ENCODE measurements around the gene CNOT9.

The CNOT9 gene

DNA sequence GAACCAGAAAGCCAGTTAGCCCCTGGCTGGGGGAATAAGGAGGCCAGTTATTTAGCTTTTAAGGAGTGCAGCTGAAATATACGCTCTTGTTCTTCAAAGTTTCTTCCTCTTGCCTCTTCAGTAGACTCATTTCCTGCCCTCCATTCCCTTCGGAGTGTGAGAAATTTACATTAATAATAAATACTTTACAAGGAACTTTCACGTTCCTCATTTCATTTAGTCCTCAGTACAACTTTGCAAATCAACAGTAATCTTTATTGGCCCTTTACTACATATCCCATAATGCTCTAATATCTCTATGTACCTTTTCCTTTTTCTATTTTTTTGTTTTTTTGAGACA is 54.7 kb downstream of the CNOT9 start:
- H3K27me3 ChIP-seq (ENCODE audit: control insufficient read depth, insufficient read depth, low read length) = no peaks in the 10 kb centered on the region
- H3K9me3 ChIP-seq (ENCODE audit: control insufficient read depth, low read depth, low read length) = no peaks in the 10 kb centered on the region
- H3K4me1 ChIP-seq (ENCODE audit: control insufficient read depth, low read depth, low read length) = no peaks in the 10 kb centered on the region
- no peaks in the 10 kb centered on the region for H3K36me3 ChIP-seq (ENCODE audit: control insufficient read depth, low read depth, low read length)
- no peak overlapping the region for H3K9ac ChIP-seq (ENCODE audit: low read length)
- H3K4me3 ChIP-seq (ENCODE audit: low read length) = no peak overlapping the region
- H3K27ac ChIP-seq (ENCODE audit: low read length) = no peak overlapping the region

DNA sequence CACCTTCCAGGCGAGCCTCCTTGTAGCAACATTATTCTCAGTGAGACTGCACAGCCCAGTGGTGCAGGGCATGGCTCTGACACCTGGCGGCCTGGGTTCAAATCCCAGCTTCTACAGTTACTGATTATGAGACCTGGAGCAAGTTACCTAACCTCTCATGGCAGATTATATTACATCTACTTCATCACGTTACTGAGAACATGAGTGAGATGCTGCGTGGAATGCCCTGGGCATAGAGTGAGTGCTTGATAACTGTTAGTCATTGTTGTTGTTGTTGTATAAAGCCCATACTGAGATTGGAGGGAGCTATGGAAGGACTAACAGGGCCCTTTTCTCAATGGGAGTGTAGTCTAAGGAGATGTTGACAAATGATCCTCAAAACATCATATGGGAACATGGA is 57.7 kb downstream of the CNOT9 start:
- H3K27ac ChIP-seq (ENCODE audit: low read length) = no peak overlapping the region
- H3K36me3 ChIP-seq (ENCODE audit: control insufficient read depth, low read depth, low read length) = no peaks in the 10 kb centered on the region
- no peak overlapping the region for H3K9ac ChIP-seq (ENCODE audit: low read length)
- H3K9me3 ChIP-seq (ENCODE audit: control insufficient read depth, low read depth, low read length) = no peaks in the 10 kb centered on the region
- no peaks in the 10 kb centered on the region for H3K4me1 ChIP-seq (ENCODE audit: control insufficient read depth, low read depth, low read length)
- H3K27me3 ChIP-seq (ENCODE audit: control insufficient read depth, insufficient read depth, low read length) = no peaks in the 10 kb centered on the region
- H3K4me3 ChIP-seq (ENCODE audit: low read length) = no peak overlapping the region

DNA sequence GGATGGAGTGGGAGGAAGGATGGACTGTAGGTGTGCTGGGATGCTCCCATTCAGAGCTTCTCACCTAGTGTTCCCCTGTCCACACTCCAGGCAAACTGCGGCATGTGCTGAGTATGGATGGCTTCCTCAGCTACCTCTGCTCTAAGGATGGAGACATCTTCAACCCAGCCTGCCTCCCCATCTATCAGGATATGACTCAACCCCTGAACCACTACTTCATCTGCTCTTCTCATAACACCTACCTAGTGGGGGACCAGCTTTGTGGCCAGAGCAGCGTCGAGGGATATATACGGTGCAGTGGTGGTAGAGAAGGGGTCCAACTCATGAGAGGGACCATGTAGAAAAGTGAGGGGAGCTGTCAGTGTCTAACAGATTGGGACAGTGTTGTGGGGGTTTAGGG is 59.3 kb downstream of the CNOT9 start:
- Histone ChIP-seq H3K36me3 (ENCODE audit: control insufficient read depth, low read depth, low read length) (no peaks in the 10 kb centered on the region), H3K9ac (ENCODE audit: low read length) (no peak overlapping the region), H3K4me3 (ENCODE audit: low read length) (no peak overlapping the region), H3K27ac (ENCODE audit: low read length) (no peak overlapping the region), H3K4me1 (ENCODE audit: control insufficient read depth, low read depth, low read length) (no peaks in the 10 kb centered on the region), H3K9me3 (ENCODE audit: control insufficient read depth, low read depth, low read length) (no peaks in the 10 kb centered on the region), H3K27me3 (ENCODE audit: control insufficient read depth, insufficient read depth, low read length) (no peaks in the 10 kb centered on the region)

DNA sequence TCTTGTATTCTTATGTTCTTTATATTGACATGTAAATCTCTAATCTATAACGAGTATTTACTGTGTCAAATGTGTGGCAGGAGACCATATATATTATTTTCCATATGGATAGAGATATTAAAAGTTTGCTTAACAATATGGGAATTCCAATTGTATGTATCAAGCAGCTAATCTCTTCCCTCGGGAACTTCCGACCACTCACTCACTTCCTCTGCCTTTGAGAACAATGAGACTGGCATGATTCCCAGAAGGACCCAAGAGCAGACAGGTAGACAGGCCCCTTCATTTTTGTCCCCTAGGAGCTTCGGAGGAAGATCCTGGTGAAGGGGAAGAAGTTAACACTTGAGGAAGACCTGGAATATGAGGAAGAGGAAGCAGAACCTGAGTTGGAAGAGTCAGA is 63.2 kb downstream of the CNOT9 start:
- Histone ChIP-seq H3K27me3 (ENCODE audit: control insufficient read depth, insufficient read depth, low read length) (no peaks in the 10 kb centered on the region), H3K36me3 (ENCODE audit: control insufficient read depth, low read depth, low read length) (peaks cover 20% of the 10 kb centered on the region), H3K9ac (ENCODE audit: low read length) (no peak overlapping the region), H3K27ac (ENCODE audit: low read length) (no peak overlapping the region), H3K4me3 (ENCODE audit: low read length) (no peak overlapping the region), H3K4me1 (ENCODE audit: control insufficient read depth, low read depth, low read length) (no peaks in the 10 kb centered on the region), H3K9me3 (ENCODE audit: control insufficient read depth, low read depth, low read length) (no peaks in the 10 kb centered on the region)

DNA sequence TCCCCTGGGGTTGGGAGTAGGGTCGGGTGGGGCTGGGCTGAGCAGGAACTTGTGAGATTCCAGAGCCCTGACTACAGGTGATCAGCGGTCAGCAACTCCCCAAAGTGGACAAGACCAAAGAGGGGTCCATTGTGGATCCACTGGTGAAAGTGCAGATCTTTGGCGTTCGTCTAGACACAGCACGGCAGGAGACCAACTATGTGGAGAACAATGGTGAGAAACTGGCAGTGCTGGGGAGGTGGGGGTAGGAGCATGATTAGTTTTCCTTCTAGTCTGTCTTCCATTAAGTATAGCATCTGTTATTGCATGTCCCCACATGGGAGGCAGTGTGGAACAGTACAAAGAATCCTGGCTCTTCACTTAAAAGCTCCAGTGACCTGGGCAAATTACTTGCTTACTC is 67.1 kb downstream of the CNOT9 start:
- Histone ChIP-seq H3K36me3 (ENCODE audit: control insufficient read depth, low read depth, low read length) (peaks cover 53% of the 10 kb centered on the region), H3K9ac (ENCODE audit: low read length) (no peak overlapping the region), H3K27ac (ENCODE audit: low read length) (no peak overlapping the region), H3K4me3 (ENCODE audit: low read length) (no peak overlapping the region), H3K27me3 (ENCODE audit: control insufficient read depth, insufficient read depth, low read length) (no peaks in the 10 kb centered on the region), H3K4me1 (ENCODE audit: control insufficient read depth, low read depth, low read length) (no peaks in the 10 kb centered on the region), H3K9me3 (ENCODE audit: control insufficient read depth, low read depth, low read length) (no peaks in the 10 kb centered on the region)

DNA sequence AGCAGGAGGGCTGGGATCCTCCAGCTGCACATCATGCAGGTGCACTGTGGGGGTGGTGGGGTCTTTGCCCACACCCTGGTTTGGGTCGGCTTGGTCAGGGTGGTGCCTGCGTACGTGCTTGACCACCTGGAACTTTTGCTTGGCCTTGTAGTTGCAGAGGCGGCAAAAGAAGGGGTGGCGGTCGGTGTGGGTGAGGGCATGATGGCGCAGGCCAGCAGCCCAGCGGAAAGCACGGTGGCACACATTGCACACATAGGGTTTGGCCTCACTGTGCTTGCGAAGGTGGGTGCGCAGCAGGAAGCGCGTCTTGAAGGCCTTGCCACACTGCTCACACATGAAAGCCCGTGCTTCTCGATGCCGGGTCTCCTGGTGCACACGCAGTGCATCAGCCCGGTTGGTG is 69.7 kb downstream of the CNOT9 start:
- H3K27me3 ChIP-seq (ENCODE audit: control insufficient read depth, insufficient read depth, low read length) = no peaks in the 10 kb centered on the region
- H3K9ac ChIP-seq (ENCODE audit: low read length) = no peak overlapping the region
- no peaks in the 10 kb centered on the region for H3K9me3 ChIP-seq (ENCODE audit: control insufficient read depth, low read depth, low read length)
- H3K4me1 ChIP-seq (ENCODE audit: control insufficient read depth, low read depth, low read length) = no peaks in the 10 kb centered on the region
- no peak overlapping the region for H3K4me3 ChIP-seq (ENCODE audit: low read length)
- H3K27ac ChIP-seq (ENCODE audit: low read length) = no peak overlapping the region
- H3K36me3 ChIP-seq (ENCODE audit: control insufficient read depth, low read depth, low read length) = peaks cover 65% of the 10 kb centered on the region

DNA sequence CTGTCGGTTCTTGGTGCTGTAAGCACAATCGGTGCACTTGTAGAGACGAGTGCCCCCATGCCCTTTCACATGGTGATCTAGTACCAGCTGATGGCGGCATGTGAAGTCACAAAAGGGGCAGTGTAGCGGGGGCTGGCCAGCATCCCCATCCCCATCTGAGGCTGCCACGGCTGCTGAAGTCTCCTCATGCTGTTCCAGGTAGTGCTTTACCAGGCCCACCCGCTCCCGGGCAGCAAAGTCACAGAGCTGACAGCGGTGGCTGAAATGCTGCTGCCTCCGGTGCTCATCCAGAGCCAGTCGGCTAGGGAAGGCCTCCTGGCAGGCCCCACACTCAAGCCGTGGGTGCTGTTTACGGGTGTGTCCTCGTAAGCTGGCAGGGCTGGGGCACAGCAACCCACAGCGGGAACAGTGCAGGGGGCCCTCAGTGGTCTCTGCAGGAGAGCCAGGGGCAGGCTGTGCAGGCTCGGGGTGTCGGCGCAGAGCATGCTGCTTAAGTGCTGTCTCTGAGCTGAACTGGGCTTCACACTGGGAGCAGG is 73.5 kb downstream of the CNOT9 start:
- H3K9ac ChIP-seq (ENCODE audit: low read length) = no peak overlapping the region
- H3K4me3 ChIP-seq (ENCODE audit: low read length) = no peak overlapping the region
- H3K27me3 ChIP-seq (ENCODE audit: control insufficient read depth, insufficient read depth, low read length) = no peaks in the 10 kb centered on the region
- no peaks in the 10 kb centered on the region for H3K9me3 ChIP-seq (ENCODE audit: control insufficient read depth, low read depth, low read length)
- H3K27ac ChIP-seq (ENCODE audit: low read length) = no peak overlapping the region
- H3K4me1 ChIP-seq (ENCODE audit: control insufficient read depth, low read depth, low read length) = no peaks in the 10 kb centered on the region
- H3K36me3 ChIP-seq (ENCODE audit: control insufficient read depth, low read depth, low read length) = peaks cover 71% of the 10 kb centered on the region

DNA sequence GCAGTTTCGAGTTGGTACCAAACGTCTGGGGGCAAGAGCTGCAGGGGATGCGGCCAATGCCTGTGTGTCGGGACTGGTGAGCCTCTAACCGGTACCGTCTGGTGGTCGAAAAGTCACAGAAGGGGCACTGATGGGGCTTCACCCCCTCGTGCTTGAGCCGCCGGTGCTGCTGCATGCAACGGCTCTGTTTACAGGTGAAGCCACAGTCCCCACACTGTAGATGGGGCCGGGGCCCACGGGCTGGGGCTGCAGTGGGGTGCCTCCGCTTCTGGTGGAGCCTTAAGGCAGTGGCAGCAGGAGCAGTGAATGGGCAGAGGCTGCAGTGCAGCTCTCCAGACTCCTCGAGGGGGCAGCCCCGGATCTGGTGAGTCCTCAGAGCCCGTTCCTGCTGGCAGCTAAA is 74.1 kb downstream of the CNOT9 start:
- no peaks in the 10 kb centered on the region for H3K4me1 ChIP-seq (ENCODE audit: control insufficient read depth, low read depth, low read length)
- H3K9me3 ChIP-seq (ENCODE audit: control insufficient read depth, low read depth, low read length) = no peaks in the 10 kb centered on the region
- no peak overlapping the region for H3K4me3 ChIP-seq (ENCODE audit: low read length)
- H3K36me3 ChIP-seq (ENCODE audit: control insufficient read depth, low read depth, low read length) = peaks cover 70% of the 10 kb centered on the region
- H3K9ac ChIP-seq (ENCODE audit: low read length) = no peak overlapping the region
- H3K27me3 ChIP-seq (ENCODE audit: control insufficient read depth, insufficient read depth, low read length) = no peaks in the 10 kb centered on the region
- no peak overlapping the region for H3K27ac ChIP-seq (ENCODE audit: low read length)

DNA sequence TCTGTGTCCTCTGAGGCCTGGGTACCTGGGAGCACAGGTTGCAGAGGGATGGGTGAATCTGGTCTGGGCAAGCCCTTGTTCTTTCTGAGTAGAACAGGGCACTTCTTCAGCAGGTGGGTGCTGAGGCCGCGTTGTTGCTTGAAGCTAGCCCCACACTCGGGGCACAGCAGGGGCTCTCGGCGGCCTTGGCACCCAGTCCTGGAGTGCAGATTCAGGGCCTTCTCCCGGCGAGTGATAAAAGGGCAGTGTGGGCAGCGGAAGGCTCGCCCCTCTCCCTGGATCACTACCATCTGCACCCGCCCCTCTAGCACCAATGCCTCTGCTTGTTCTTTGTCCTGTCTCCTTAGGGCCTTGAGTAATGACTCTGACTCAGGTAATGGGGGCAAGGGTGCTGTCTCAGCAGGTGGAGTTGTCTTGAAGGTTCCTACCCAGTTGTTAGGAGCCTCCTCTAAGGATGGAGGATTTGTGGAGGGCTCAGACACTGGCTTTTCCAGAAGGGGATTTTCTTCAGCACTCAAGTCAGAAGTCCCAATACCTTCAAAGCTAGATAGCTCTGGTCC is 75.2 kb downstream of the CNOT9 start:
- Histone ChIP-seq H3K27ac (ENCODE audit: low read length) (no peak overlapping the region), H3K9ac (ENCODE audit: low read length) (no peak overlapping the region), H3K27me3 (ENCODE audit: control insufficient read depth, insufficient read depth, low read length) (no peaks in the 10 kb centered on the region), H3K36me3 (ENCODE audit: control insufficient read depth, low read depth, low read length) (peaks cover 70% of the 10 kb centered on the region), H3K9me3 (ENCODE audit: control insufficient read depth, low read depth, low read length) (no peaks in the 10 kb centered on the region), H3K4me3 (ENCODE audit: low read length) (no peak overlapping the region), H3K4me1 (ENCODE audit: control insufficient read depth, low read depth, low read length) (no peaks in the 10 kb centered on the region)

DNA sequence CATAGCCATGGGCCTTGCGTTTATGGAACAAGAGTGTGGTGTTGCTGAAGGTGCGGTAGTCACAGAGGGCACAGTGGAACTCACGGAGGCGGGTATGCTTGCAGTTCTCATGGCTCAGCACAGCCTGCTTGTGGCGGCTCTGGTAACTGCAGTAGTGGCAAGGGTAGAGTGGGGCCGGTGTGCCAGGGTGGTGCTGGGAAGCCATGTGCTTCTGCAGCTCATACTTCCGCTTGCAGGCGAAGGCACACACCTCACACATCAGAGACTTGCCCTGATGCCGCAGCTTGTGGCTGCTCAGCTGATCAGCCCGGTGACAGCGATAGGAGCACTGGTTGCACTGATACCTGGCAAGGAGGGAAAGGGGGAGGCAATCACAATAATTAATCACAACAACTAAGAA is 76.1 kb downstream of the CNOT9 start:
- no peak overlapping the region for H3K4me3 ChIP-seq (ENCODE audit: low read length)
- no peak overlapping the region for H3K9ac ChIP-seq (ENCODE audit: low read length)
- H3K36me3 ChIP-seq (ENCODE audit: control insufficient read depth, low read depth, low read length) = peaks cover 73% of the 10 kb centered on the region
- no peaks in the 10 kb centered on the region for H3K4me1 ChIP-seq (ENCODE audit: control insufficient read depth, low read depth, low read length)
- no peak overlapping the region for H3K27ac ChIP-seq (ENCODE audit: low read length)
- no peaks in the 10 kb centered on the region for H3K9me3 ChIP-seq (ENCODE audit: control insufficient read depth, low read depth, low read length)
- H3K27me3 ChIP-seq (ENCODE audit: control insufficient read depth, insufficient read depth, low read length) = no peaks in the 10 kb centered on the region

DNA sequence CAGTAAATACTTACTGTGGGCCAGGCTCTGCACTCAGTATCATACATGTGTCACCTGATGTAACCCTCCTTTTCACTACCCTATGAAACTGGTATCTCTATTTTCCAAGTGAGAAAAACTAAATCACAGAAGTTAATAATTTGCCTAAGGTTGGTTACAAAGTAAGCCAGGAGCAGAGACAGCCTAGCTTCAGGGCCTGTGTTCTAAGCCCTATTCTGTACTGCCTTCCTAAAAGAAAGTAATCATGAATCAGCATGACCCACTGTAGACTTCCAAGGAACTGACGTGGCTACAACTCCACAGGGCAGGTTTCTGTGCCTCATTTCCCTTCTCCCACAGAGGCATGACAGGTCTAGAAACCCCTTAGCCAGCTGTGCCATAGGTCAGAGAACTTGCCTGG is 76.5 kb downstream of the CNOT9 start:
- no peaks in the 10 kb centered on the region for H3K4me1 ChIP-seq (ENCODE audit: control insufficient read depth, low read depth, low read length)
- no peak overlapping the region for H3K27ac ChIP-seq (ENCODE audit: low read length)
- H3K9me3 ChIP-seq (ENCODE audit: control insufficient read depth, low read depth, low read length) = no peaks in the 10 kb centered on the region
- peaks cover 75% of the 10 kb centered on the region for H3K36me3 ChIP-seq (ENCODE audit: control insufficient read depth, low read depth, low read length)
- H3K27me3 ChIP-seq (ENCODE audit: control insufficient read depth, insufficient read depth, low read length) = no peaks in the 10 kb centered on the region
- H3K9ac ChIP-seq (ENCODE audit: low read length) = no peak overlapping the region
- H3K4me3 ChIP-seq (ENCODE audit: low read length) = no peak overlapping the region
